Measurements from ENCODE around the gene NECAB3.
A peak's percentile ranks its signal among the peaks of the same experiment; 100 is the strongest.

The NECAB3 gene

DNA sequence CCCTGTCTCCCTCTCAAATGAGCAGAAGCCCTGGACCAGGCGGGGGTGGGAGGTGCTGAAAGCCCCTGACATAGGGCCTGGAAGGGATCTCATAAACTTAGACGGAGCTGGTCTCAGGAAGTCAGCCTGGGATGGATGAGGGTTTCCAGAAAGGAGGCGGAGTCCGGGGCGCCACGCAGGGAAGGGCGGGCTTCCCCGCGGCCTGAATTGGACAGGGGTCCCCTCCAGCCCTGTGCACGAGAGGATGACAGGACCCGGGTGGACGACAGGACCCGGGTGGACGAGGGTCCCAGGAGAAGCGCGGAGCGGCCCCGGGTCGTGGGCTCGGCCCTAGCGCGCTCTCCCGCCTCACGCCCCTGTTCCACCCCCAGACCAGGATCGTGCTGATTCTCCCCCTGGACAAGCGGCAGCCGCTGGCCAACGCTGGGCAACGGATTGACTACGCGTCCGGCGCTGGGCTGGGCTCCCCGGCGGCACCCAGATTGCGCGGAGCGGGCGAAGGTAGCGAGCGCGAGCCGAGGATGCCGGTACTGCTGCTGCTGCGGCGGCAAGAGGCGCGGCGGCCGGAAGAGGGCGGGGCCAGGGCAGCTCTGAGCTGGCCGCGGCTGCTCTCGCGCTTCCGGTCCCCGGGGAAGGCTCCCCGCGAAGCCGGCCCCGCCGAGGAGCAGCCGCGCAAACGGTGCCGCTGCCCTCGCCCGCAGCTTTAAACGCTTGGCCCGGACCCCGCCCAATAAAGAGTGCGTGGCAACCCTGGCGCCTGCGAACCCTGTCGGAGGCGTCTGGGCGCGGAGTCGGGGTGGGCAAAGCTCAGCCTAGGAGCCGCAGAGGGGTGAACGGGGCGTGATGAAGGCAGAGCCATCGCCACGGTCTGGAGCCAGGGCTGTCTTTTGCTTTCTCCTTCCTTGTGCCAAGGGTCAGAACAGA, 10.8 kb downstream of the NECAB3 start:
- peak; percentile 84 for DNase-seq

GRCh38 chr20:33662172-33662571, 12.1 kb downstream of the NECAB3 start, which contains the start of gene C20orf144:
TSS of gene C20orf144 (plus strand) at chr20:33662327. CDS start at chr20:33662346, 19 bp downstream.
- DNase-seq, result no peak

GRCh38 chr20:33660685-33661058, 13.6 kb downstream of the NECAB3 start:
- DNase-seq, result peak; percentile 1

- peak; percentile 1 for DNase-seq
Measured at GRCh38 chr20:33660035-33660684, 14.1 kb downstream of the NECAB3 start.

- peak; percentile 1 for DNase-seq
Measured at GRCh38 chr20:33659341-33660034, 14.7 kb downstream of the NECAB3 start.

GRCh38 chr20:33658929-33659328, 15.3 kb downstream of the NECAB3 start:
- DNase-seq, result peak; percentile 1

DNA sequence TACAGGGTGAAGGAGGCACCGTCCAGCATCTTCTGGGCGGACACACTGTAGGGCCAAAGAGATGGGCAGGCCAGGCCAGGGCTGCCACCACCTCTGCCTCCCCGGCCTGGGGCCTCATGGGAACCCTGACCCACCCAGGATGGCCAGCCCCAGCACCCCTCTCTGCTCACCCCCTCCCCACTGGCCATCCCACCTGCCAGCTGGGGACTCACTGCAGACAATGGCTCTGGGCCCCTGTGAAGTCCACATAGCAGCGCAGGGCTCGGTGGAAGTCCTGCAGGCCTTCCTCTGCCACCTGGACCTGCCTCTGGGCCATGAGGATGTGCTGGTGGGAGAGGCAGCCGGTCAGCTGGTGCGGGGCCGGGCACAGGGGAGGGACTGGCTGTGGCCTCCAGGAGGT, 15.7 kb downstream of the NECAB3 start:
- no peak for DNase-seq

DNA sequence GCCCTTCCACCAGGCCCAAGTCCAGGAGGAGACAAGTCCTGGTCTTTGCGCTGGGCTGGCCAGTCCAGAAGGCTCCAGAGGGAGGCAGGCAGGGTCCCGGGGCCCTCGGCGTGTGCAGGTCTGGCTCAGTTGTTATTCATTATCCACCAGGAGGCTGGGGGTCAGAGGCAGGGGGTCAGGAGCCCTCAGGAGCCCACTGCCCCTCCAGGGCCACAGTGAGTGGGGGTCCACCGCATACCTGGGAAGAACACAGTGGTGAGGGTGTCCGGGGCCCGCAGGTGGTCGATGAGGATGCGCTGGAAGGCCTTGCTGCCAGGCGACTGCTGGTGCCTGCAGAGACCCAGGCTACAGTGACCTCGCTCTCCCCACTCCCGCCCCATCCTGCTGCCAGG, 16.5 kb downstream of the NECAB3 start:
- DNase-seq, result no peak

DNA sequence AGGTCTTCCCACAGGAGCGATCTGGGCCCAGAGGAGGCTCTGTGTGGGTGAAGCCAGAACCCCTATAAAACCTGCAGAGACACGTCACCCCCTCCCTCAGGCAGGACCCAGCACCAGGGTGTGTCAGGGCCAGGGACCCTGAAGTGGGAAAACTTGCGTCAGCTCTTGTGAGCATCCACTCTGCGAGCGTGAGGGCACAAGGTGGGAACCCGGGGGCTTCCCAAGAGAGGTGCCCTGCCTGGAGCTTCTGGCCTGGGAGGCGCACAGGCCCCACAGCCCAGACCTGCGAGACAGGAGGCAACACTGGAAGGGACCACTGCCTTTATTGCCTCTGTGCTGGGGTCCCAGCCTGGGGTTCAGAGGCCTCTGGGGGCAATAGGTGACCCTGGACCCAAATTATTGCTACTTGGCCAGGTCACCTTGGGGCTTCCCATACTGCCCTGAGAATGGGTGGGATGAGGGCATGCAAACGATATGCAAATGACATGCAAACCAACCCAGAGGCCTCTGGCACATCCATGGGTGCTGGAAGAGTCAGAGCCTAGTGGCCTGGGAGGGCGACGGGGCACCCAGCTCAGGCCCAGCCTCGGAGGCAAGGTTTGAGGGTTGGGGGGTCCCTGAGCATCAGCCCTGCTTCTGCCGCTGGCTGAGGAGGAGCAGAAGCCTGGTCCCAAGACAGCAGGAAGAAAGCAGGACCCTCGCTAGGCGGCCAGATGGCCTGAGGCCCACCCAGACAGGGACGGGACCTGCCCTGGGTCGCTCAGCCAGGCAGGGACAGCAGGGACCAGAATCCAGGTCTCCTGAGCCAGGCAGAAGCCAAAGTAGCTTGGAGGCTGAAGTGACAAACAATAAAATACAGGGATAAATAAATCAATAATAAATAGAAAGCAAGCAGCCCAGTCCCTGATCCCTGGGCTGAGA, 17.2 kb downstream of the NECAB3 start:
- DNase-seq, result peak; percentile 1

DNA sequence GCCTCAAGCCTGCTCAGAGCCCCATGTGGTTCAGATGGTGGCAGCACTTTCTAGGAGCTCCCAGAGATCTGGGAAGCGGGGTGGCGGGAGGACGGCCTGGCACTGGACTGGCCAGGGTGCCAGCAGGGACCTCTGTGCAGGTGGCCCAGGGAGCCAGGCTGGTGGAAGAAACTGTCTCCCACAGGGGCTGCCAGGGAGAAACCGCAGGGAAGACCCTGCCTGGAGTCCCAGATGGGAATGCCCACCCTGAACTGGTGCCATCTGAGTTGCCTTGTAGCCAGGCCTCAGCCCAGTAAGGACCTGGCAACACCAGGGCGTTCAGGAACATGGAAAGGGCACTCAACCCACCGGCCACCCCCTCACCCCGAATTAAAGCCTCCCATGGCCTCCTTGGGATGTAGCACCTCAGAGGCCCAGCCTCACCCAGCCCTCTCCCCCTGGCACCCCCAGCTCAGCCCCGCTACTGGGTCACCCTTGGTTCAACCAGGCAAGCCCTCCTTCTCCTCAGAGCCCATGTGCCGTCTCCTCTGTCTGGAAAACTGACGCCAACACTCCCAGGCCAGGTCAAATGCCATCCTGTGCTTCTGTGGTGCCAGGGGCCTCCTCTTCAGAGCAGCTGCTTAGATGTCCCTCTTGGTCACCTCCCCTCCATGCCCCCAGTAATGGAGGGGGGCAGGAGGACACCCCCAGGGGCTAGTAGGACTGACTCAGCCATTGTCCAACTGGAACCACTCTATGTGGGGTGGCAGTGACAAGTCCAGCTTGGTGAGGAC, 18.0 kb downstream of the NECAB3 start:
- peak; percentile 0 for DNase-seq

- DNase-seq, result peak; percentile 1
Measured at GRCh38 chr20:33655164-33655563, 19.1 kb downstream of the NECAB3 start.

DNA sequence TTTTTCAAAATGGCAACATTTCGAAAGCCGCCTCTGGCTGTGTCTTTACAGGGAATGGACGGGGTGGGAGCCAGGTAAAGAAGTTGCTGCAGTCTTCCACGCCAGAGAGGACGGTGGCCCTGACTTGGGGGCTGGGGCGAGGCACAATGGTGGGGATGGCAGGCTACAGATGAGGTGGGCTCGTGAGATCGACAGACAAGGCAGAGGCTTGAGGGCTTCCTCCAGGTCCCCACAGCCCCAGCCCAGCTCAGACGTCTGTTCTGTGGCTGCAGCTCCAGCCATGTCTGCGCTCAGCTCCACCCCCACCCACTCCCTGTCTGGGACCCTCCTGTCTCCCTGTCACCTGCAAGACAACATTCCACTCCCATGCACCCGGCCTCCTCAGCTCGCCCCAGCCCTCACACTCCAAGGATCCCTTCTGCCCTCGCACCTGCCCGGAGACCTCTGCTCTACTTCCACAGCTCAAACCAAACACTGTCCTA, 19.5 kb downstream of the NECAB3 start:
- peak; percentile 1 for DNase-seq

DNA sequence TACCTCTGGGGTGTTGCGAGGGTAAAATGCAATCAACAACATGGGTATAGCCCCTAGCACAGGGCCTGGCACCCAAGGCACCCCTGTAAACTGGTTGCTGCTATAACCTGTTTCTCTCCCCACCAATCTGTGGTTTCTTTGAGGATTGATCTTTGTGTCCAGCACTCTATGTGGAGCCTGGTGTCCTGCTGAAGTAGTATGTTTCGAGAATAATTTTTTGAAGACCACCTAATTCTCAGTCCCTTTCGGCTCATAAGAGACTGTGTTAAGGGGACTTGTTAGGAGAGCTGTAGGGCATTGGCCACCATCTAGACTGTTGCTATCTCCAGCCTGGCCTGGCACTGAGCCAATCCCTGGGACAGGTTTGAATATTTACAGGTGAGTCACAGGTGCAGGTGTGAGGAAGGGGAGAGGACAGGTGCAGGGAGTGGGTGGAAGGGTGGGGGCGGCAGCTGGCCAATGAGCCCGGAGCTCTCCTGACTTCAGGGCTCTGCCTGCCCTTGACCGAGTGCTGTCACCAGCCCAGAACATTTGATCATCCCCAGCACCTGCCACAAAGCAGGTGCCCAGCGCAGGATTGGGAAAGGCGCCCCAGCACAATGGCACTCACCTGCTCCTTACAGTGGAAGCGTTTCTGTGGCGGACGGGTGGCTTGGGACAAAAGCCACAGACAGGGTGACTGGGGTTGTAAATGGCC, 20.2 kb downstream of the NECAB3 start:
- DNase-seq, result no peak

GRCh38 chr20:33653218-33653899, 20.9 kb downstream of the NECAB3 start:
- peak; percentile 34 for DNase-seq

DNA sequence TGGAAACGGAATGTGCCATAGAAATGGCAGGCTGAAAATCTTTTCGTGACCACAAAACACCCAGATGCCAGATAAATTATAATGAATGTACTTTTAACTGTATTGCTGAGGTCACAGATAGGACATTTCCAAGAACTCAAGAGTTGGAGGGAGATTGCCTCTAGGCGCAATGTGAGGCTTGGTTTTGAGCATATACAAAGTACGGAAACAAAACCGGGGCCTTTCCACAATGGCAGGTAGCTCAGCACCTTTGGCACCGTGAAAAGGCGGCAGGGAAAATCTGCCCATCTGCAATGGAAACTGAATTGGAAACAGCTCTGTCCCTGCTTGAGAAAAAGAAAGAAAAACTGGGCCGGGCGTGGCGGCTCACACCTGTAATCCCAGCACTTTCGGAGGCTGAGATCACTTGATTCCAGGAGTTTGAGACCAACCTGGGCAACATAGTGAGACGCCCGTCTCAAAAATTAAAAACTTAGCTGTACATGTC, 22.6 kb downstream of the NECAB3 start:
- no peak for DNase-seq

GRCh38 chr20:33650753-33651561, 23.3 kb downstream of the NECAB3 start:
- DNase-seq, result no peak

GRCh38 chr20:33650111-33650752, 24.0 kb downstream of the NECAB3 start:
- DNase-seq, result no peak

GRCh38 chr20:33649201-33649681, 25.0 kb downstream of the NECAB3 start:
- DNase-seq, result no peak

Data from stimulated activated CD4-positive, alpha-beta T cell treated with anti-CD3 and anti-CD28 coated beads, Interleukin-1b, Interleukin-23, amount 100 ng/mL, for 48 hours (primary cell).